ENCODE results near the gene GSK3B. TPM values are rescaled to one million over a fixed set of nuclear protein-coding genes. Genes with fewer than 3 reads are reported as not detected.
"Not testable (repeated sequence)": the region's sequence is repeated elsewhere in the genome, so short reads cannot be mapped to it uniquely, and the experiment has no call there.

GSK3B gene
- total and polyA plus RNA-seq, 4 donors = 11.0 to 64.9 (median 30.6) TPM

- ATAC-seq (ENCODE audit: insufficient read depth, low FRiP score) = no peak
These were observed 96.1 kb downstream of the GSK3B start for GRCh38 chr3:119998166-119998565.

GRCh38 chr3:119990888-119991287 lies 103.4 kb downstream of the GSK3B start:
- Histone ChIP-seq H3K4me1 (ENCODE audit: control insufficient read depth in 5 of 5, insufficient read depth in 5 of 5, low read length in 5 of 5) (peaks cover 0 to 12% (median 0%) of the 10 kb centered on the region in 5 donors), H3K27ac (ENCODE audit: low read depth in 1 of 2, low read length in 1 of 2) (no peak overlapping the region), H3K36me3 (ENCODE audit: control insufficient read depth in 4 of 4, insufficient read depth in 4 of 4, low read length in 4 of 4) (peaks cover 0 to 1% (median 0%) of the 10 kb centered on the region in 4 donors), H3K9me3 (ENCODE audit: control insufficient read depth in 4 of 4, insufficient read depth in 3 of 4, low read length in 3 of 4) (no peaks in the 10 kb centered on the region), H3K27me3 (ENCODE audit: control insufficient read depth in 3 of 3, insufficient read depth in 3 of 3, low read length in 2 of 3) (no peaks in the 10 kb centered on the region), H3K4me3 (no peak overlapping the region), H3K9ac (ENCODE audit: insufficient read depth in 1 of 2, low read length in 2 of 2) (no peak overlapping the region)
- no peak for TF ChIP-seq CTCF (IDR thresholded peaks at IDR 0.05; ENCODE audit: control extremely low read depth, extremely low read depth)
- ATAC-seq (ENCODE audit: insufficient read depth, low FRiP score) (no peak), DNase-seq (no peak)

More at GRCh38 chr3:119998166-119998565, 96.1 kb downstream of the GSK3B start:
- Histone ChIP-seq H3K36me3 (ENCODE audit: control insufficient read depth in 4 of 4, insufficient read depth in 4 of 4, low read length in 4 of 4) (peaks cover 0 to 24% (median 10%) of the 10 kb centered on the region in 4 donors), H3K4me1 (ENCODE audit: control insufficient read depth in 5 of 5, insufficient read depth in 5 of 5, low read length in 5 of 5) (peaks cover 0 to 3% (median 0%) of the 10 kb centered on the region in 5 donors), H3K9me3 (ENCODE audit: control insufficient read depth in 4 of 4, insufficient read depth in 3 of 4, low read length in 3 of 4) (peaks cover 0 to 3% (median 0%) of the 10 kb centered on the region in 4 donors), H3K4me3 (no peak overlapping the region), H3K9ac (ENCODE audit: insufficient read depth in 1 of 2, low read length in 2 of 2) (no peak overlapping the region), H3K27me3 (ENCODE audit: control insufficient read depth in 3 of 3, insufficient read depth in 3 of 3, low read length in 2 of 3) (no peaks in the 10 kb centered on the region), H3K27ac (ENCODE audit: low read depth in 1 of 2, low read length in 1 of 2) (no peak overlapping the region)
- DNase-seq = no peak
- WGBS, 2 donors = 89 to 100% methylated on average over 1 of the region's 1 CpG
- no peak for TF ChIP-seq CTCF (IDR thresholded peaks at IDR 0.05; ENCODE audit: control extremely low read depth, extremely low read depth)

- Histone ChIP-seq H3K9ac (ENCODE audit: insufficient read depth in 1 of 2, low read length in 2 of 2) (no peak overlapping the region), H3K4me3 (no peak overlapping the region), H3K27me3 (ENCODE audit: control insufficient read depth in 3 of 3, insufficient read depth in 3 of 3, low read length in 2 of 3) (no peaks in the 10 kb centered on the region), H3K36me3 (ENCODE audit: control insufficient read depth in 4 of 4, insufficient read depth in 4 of 4, low read length in 4 of 4) (peaks cover 0 to 1% (median 0%) of the 10 kb centered on the region in 4 donors), H3K27ac (ENCODE audit: low read depth in 1 of 2, low read length in 1 of 2) (no peak overlapping the region), H3K9me3 (ENCODE audit: control insufficient read depth in 4 of 4, insufficient read depth in 3 of 4, low read length in 3 of 4) (no peaks in the 10 kb centered on the region), H3K4me1 (ENCODE audit: control insufficient read depth in 5 of 5, insufficient read depth in 5 of 5, low read length in 5 of 5) (peaks cover 0 to 12% (median 0%) of the 10 kb centered on the region in 5 donors)
- 90 to 96% methylated on average over 8 of the region's 8 CpGs for WGBS, 2 donors
- DNase-seq (no peak), ATAC-seq (ENCODE audit: insufficient read depth, low FRiP score) (no peak)
- no peak for TF ChIP-seq CTCF (IDR thresholded peaks at IDR 0.05; ENCODE audit: control extremely low read depth, extremely low read depth)
These were observed 104.1 kb downstream of the GSK3B start for GRCh38 chr3:119989981-119990655.

- H3K27ac ChIP-seq (ENCODE audit: low read depth in 1 of 2, low read length in 1 of 2); H3K36me3 ChIP-seq (ENCODE audit: control insufficient read depth in 4 of 4, insufficient read depth in 4 of 4, low read length in 4 of 4); ATAC-seq (ENCODE audit: insufficient read depth, low FRiP score); H3K9ac ChIP-seq (ENCODE audit: insufficient read depth in 1 of 2, low read length in 2 of 2); DNase-seq; H3K27me3 ChIP-seq (ENCODE audit: control insufficient read depth in 3 of 3, insufficient read depth in 3 of 3, low read length in 2 of 3); H3K4me3 ChIP-seq; H3K9me3 ChIP-seq (ENCODE audit: control insufficient read depth in 4 of 4, insufficient read depth in 3 of 4, low read length in 3 of 4): not testable (repeated sequence)
- 97 to 100% methylated on average over 4 of the region's 4 CpGs for WGBS, 2 donors
- H3K4me1 ChIP-seq (ENCODE audit: control insufficient read depth in 5 of 5, insufficient read depth in 5 of 5, low read length in 5 of 5) = peaks cover 0 to 12% (median 0%) of the 10 kb centered on the region in 5 donors
These were observed 107.4 kb downstream of the GSK3B start for GRCh38 chr3:119986812-119987211.
